ENCODE results near the gene PCSK5.

Gene PCSK5

DNA sequence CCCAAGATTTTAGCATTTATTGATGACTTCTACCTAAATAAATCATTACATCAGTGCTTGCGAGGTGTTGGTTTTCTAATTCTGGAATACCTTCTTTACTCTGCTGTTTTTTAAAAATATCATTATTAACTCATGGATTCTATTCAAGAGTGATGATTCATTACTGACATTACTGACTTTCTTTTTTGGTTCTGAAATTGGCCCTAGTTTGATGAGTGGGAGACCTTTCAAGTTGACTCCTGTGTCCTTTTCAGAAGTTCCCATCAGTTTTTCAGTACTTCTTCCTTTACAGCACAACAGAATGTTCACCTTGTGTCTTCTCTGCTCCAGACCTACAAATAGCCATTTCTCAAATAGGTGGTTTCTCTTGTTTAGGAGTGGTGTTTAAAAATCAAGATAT, 114.1 kb downstream of the PCSK5 start:
- no peak for DNase-seq (ENCODE audit: low read depth in 2 of 2)

- DNase-seq (ENCODE audit: low read depth in 2 of 2) = no peak
These were observed 117.5 kb downstream of the PCSK5 start for GRCh38 chr9:76007935-76008334.

- no peak for DNase-seq (ENCODE audit: low read depth in 2 of 2)
These were observed 123.3 kb downstream of the PCSK5 start for GRCh38 chr9:76013809-76014208.

DNA sequence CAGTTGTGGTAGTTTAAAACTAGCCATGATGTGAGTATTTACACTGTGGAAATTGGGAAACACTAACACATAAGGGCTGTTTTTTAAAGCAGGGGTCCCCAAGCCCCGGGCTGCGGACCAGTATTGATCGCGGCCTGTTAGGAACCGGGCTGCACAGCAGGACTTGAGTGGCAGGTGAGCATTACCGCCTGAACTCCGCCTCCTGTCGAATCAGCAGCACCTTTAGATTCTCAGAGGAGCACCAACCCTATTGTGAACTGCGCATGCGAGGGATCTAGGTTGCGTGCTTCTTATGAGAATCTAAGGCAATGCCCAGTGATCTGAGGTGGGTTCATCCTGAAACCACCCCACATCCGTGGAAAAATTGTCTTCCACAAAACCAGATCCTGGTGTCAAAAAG, 127.8 kb downstream of the PCSK5 start:
- DNase-seq (ENCODE audit: low read depth in 2 of 2) = no peak

GRCh38 chr9:76018761-76019160, 128.3 kb downstream of the PCSK5 start:
- DNase-seq (ENCODE audit: low read depth in 2 of 2) = no peak

GRCh38 chr9:76020652-76021051, 130.2 kb downstream of the PCSK5 start:
- no peak for DNase-seq (ENCODE audit: low read depth in 2 of 2)

DNA sequence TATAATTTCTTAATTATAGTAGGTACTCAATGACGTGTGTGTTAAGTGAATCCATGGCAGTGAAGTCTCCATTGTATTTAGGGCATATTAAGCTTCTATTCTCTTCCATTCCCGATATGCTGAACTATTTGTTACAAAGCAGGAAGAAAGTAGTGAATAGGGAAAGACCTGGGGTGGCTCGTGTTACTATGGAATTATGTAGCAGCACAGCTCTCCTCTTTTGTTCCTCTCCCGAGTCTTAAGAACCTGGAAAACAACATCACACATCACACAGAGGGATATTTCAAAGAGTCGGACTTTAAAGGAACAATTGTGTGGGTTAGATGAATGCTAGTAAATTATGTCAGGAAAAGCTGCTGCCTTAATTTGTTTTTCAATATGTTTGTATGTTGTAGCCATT, 131.8 kb downstream of the PCSK5 start:
- no peak for DNase-seq (ENCODE audit: low read depth in 2 of 2)

DNA sequence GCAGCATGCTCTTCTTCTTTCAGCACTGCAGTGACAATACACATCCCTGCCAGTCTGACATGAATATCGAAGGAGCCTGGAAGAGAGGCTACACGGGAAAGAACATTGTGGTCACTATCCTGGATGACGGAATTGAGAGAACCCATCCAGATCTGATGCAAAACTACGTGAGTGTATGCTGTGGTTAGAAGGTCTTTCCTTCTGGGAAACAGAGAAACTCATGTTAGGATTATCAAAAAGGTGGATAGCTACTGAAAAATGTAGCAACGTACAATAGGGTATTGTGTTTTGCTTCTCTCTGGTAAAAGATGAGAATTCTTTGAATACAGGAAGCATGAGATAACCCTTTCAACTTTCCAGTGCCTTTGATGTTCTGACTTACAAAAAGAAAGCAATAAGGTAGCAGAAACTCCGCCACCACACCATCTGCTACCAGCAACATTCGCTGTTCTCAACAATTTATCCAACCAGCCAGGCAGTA, 133.3 kb downstream of the PCSK5 start:
- DNase-seq (ENCODE audit: low read depth in 2 of 2) = peak in 1 of 2 donors; percentile 23

DNA sequence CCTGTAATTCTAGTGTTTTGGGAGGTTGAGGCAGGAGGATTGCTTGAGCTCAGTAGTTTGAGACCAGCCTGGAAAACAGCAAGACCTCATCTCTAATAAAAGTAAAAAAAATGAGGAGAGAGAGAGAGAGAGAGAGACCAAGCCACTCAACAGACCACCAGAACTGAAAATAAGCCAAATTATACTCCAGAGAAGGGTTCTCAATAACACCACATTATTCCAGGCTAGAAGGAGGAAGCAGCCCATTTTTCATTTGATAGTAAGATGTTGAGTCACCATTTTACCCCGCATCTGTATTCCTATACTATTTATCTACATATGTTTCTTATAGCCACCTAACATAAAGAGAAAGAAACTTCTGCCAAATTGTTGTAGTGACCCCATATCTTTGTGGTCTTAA, 134.8 kb downstream of the PCSK5 start:
- no peak for DNase-seq (ENCODE audit: low read depth in 2 of 2)

DNA sequence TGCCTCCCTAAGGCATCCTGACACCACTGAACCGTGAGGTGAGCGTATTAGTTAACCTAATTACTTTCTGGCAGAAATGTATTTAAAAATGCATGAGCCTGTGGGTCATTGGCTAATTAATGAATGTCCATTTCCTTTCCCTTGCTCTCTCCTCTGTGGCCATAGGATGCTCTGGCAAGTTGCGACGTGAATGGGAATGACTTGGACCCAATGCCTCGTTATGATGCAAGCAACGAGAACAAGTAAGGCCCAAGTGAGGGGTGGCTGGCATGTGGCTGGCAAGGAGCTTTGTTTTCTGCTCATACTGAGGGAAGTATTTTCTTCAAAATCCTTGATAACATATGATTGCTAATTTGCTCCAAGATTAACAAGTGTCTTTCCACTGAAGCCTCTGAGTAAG, 136.3 kb downstream of the PCSK5 start:
- no peak for DNase-seq (ENCODE audit: low read depth in 2 of 2)

DNA sequence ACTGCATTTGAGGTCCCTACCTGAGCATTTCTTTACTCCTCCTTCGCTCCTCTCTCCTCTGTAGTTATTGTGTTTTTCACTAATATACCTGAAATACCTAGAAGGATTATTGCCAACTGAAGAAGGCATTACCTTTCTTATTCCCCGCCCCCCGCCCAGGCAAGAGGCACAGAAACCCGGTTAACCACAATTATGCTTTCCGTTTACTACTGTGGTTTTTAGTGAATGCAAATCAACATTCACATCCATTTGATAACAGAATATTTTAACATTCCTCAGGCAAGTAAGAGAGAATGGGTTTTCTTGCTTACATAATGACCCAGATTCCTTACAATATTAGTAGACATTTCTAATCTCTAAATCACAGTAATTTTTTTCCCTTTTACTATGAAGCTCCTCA, 136.9 kb downstream of the PCSK5 start:
- DNase-seq (ENCODE audit: low read depth in 2 of 2) = no peak

GRCh38 chr9:76027861-76028260, 137.4 kb downstream of the PCSK5 start:
- no peak for DNase-seq (ENCODE audit: low read depth in 2 of 2)

DNA sequence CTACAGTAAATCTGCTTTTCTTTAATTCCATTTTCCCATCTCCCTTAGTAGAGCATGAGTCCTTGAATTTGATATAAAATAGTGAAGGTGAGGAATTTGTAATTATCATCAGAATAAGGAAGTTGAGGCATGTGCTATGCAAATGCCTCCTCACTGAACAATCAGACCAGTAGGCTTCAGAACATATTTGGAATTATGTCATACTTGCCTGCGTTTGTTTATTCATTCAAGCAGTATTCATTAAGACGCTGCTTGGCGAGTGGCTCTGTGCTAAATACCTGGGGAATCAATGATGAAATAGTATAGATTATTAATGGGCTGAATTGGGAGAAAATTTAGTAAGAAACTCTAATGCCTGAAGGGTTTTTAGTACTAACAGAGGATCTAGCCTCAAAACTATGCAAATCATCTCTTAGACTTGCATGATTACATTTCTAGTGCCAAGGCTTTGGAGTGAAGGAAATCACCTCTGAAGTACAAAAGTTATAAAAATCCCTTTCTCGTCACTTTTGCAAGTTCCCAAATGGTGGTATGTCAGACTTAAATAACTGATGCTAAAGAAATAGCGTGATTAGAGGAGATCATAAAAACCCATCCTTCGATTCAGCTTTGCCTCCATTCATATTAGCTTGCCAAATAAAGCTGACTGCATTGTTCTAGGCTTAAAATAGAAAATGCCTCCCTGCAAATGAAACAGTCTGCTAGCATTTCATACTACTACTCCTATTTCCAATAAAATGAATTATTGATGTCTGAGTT, 141.7 kb downstream of the PCSK5 start:
- DNase-seq (ENCODE audit: low read depth in 2 of 2) = no peak

GRCh38 chr9:76032797-76033373, 142.4 kb downstream of the PCSK5 start:
- no peak for DNase-seq (ENCODE audit: low read depth in 2 of 2)

GRCh38 chr9:76034049-76034448, 143.6 kb downstream of the PCSK5 start:
- no peak for DNase-seq (ENCODE audit: low read depth in 2 of 2)

GRCh38 chr9:76036762-76037161, 146.3 kb downstream of the PCSK5 start:
- no peak for DNase-seq (ENCODE audit: low read depth in 2 of 2)

DNA sequence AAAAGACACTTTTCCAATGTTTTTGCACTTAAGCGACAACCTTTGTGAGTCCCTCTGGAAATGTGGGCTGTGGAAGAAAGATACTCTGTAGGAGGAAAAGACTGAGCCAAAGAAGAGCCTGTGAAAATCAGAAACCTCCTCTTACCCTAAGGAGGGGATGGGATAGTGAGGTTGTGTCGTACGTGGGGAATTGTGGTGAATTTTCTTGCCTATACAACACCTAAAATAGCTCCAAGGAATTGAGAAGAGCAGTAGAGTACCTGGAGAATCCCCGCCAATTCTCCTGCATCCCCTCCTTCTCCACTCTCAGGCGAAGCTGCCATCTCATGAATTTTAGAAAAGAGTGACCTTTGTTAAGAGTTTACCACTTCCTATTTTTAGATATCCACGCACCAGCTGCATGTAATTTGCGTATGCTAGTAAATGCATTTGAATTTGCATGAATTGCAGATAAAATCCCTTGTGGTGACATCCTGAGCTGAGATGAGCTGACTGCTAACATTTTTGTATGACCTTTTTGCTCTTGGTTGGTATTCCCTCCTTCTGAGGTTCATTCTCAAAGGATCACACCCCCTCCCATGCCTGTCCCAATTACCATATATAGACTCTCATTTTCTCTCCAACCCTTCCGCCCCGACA, 147.2 kb downstream of the PCSK5 start:
- DNase-seq (ENCODE audit: low read depth in 2 of 2) = no peak

DNA sequence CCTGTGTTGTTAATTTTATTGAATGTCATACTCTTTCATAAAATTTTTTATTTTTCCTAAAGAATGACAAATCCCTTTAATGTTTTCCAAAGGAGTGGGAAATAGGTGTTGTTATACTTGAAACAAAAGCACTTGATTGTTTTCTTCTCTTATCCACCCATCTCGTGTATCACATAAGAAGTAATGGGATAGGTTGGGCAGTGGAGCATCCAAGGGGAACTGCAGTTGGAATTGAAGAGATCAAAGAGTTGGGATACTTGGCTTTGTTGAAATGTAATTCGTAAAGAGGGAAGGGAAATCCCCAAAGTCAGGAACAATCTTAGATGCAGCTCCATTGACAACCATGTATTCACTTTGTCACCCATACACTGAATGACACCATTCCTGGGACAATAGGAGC, 148.0 kb downstream of the PCSK5 start:
- no peak for DNase-seq (ENCODE audit: low read depth in 2 of 2)

DNA sequence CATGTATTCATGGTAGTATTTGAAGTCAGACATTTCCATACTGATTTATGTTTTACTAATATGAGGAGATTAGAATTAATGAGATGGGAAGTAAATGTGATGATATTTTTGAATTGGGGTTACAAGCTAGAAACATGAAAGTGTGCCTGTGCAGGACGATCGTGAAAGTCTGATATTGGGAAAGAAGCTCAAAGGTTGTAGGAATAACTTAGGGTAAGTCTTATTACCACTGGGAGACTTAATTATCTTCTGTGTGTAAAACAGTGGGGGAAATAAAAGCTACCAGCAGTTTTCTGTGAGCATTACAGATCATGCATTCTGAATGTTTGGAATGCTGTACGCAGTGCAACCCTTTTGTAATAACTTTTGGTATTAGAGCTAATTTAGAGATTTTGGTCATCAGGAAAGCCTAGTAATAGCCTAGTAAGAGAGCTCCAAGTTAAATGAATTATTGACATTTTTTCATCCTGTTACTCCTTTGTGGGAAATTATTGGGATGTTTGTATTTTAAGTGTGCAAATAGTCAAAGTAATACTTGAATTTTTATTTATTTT, 153.9 kb downstream of the PCSK5 start:
- DNase-seq (ENCODE audit: low read depth in 2 of 2) = no peak

GRCh38 chr9:76045221-76045620, 154.7 kb downstream of the PCSK5 start:
- DNase-seq (ENCODE audit: low read depth in 2 of 2) = no peak

- no peak for DNase-seq (ENCODE audit: low read depth in 2 of 2)
These were observed 158.9 kb downstream of the PCSK5 start for GRCh38 chr9:76049341-76049740.

DNA sequence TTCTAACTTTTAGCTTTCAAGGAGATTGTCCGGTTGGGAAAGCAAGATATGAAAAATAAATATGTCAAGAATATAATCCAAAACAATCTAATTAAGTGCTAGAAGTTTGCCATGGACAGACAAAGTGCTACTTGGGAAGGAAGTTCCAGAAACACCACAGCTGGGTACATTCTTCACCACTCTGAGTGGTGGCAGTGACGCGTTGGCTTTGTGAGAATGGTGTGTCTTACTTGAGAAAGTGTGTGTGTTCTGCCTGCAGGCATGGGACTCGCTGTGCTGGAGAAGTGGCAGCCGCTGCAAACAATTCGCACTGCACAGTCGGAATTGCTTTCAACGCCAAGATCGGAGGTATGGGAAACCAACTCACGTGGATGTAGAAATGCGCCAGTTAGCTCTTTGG, 177.2 kb downstream of the PCSK5 start:
- DNase-seq (ENCODE audit: low read depth in 2 of 2) = no peak

DNA sequence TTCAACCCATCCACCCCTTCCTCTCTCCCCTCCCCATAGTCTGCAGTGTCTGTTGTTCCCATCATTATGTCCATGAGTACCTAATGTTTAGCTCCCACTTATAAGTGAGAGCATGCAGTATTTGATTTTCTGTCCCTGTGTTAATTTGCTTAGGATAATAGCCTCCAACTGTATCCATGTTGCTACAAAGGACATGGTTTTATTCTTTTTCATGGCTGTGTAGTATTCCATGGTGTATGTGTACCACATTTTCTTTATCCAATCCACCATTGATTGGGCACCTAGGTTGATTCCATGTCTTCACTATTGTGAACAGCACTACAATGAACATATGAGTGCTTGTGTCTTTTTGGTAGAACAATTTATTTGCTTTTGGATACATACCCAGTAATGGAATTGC, 187.1 kb downstream of the PCSK5 start:
- no peak for DNase-seq (ENCODE audit: low read depth in 2 of 2)
